Tibial artery (tissue), 4 donors: Measurements from ENCODE around the gene KIF14.

Source experiments
- DNase-seq, 2 donors: peaks; one replicate each; pipeline ENCODE4 v3.0.0-alpha.2; 2019
- H3K27ac ChIP-seq, 2 donors: fragments of 200-600 bp; sonication (generic) in 1 of 2; 1 replicate in 1 of 2; 2 replicates in 1 of 2; pipeline ENCODE4 v1.5.1; 2018 to 2019; ENCODE audit warnings: mild to moderate bottlenecking in 1 of 2
- H3K27me3 ChIP-seq, 2 donors: fragments of 200-600 bp; sonication (generic) in 1 of 2; one replicate each; pipeline versions ENCODE4 v1.5.1 to v1.6.0; 2016 to 2019
- H3K36me3 ChIP-seq, 3 donors: fragments of 200-600 bp; sonication (generic) in 2 of 3; one replicate each; pipeline ENCODE4 v1.5.1; 2016 to 2019; ENCODE audit warnings: mild to moderate bottlenecking in 2 of 3
- H3K4me1 ChIP-seq, 4 donors: fragments of 200-600 bp; sonication (generic) in 2 of 4; 1 replicate in 3 of 4; 2 replicates in 1 of 4; pipeline ENCODE4 v1.5.1; 2016 to 2019
- H3K4me3 ChIP-seq, 2 donors: fragments of 200-600 bp; sonication (generic) in 1 of 2; 1 replicate in 1 of 2; 2 replicates in 1 of 2; pipeline ENCODE4 v1.5.1; 2018 to 2019; ENCODE audit warnings: mild to moderate bottlenecking in 2 of 2
- H3K9me3 ChIP-seq, 3 donors: fragments of 200-600 bp; sonication (generic) in 1 of 3; one replicate each; pipeline ENCODE4 v1.5.1; 2016 to 2019
- intact Hi-C: fragments of 100-400 bp; cut with DNase I; formaldehyde crosslinking; loops from one replicate; pipeline ENCODE4 v1.15.0; 2023; ENCODE audit warnings: low total_unique reads
- TF ChIP-seq, protein P1 (sequence below), 2 experiments: fragments of 200-600 bp in 1 of 2; fragments of 450-650 bp in 1 of 2; IDR thresholded peaks; one replicate each; pipeline ENCODE4 v1.5.1; 2017 to 2019; ENCODE audit warnings: antibody characterized with exemption in 2 of 2, mild to moderate bottlenecking in 1 of 2, moderate library complexity in 1 of 2

The KIF14 gene

DNA sequence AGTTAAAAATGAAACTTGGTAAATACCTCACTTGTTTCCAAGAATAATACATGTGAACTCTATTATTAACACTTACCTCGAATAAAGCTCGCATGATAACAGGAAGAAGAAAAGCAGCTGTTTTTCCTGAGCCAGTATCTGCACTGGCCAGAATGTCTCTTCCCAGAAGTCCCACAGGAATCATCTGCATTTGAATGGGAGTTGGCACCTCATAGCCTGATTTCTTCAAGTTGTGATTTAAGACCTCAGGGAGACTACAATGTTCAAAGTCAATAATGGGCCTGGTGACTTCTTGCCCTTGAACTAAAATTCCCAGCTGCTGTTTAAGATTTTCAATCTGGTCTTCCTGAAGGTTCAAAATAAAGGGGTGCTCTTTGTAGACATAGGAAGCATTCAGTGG, 45.3 kb upstream of the KIF14 start:
- peaks cover 17 to 36% (median 29%) of the 10 kb centered on the region in 3 donors for H3K36me3 ChIP-seq
- H3K4me3 ChIP-seq: no peak overlapping the region
- peak overlapping the region; percentile 41 to 65 for H3K27ac ChIP-seq
- H3K9me3 ChIP-seq: no peaks in the 10 kb centered on the region
- intact Hi-C loops: loop anchor here (2.0 to 5.0 kb wide), 2 partner anchors 73 to 136 kb away; partner anchors contain the start of gene CAMSAP2
- DNase-seq: no peak
- peaks cover 0 to 51% (median 26%) of the 10 kb centered on the region in 4 donors for H3K4me1 ChIP-seq
- TF ChIP-seq, protein P1, sequence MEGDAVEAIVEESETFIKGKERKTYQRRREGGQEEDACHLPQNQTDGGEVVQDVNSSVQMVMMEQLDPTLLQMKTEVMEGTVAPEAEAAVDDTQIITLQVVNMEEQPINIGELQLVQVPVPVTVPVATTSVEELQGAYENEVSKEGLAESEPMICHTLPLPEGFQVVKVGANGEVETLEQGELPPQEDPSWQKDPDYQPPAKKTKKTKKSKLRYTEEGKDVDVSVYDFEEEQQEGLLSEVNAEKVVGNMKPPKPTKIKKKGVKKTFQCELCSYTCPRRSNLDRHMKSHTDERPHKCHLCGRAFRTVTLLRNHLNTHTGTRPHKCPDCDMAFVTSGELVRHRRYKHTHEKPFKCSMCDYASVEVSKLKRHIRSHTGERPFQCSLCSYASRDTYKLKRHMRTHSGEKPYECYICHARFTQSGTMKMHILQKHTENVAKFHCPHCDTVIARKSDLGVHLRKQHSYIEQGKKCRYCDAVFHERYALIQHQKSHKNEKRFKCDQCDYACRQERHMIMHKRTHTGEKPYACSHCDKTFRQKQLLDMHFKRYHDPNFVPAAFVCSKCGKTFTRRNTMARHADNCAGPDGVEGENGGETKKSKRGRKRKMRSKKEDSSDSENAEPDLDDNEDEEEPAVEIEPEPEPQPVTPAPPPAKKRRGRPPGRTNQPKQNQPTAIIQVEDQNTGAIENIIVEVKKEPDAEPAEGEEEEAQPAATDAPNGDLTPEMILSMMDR (IDR thresholded peaks at IDR 0.05): no peak
- no peaks in the 10 kb centered on the region for H3K27me3 ChIP-seq

DNA sequence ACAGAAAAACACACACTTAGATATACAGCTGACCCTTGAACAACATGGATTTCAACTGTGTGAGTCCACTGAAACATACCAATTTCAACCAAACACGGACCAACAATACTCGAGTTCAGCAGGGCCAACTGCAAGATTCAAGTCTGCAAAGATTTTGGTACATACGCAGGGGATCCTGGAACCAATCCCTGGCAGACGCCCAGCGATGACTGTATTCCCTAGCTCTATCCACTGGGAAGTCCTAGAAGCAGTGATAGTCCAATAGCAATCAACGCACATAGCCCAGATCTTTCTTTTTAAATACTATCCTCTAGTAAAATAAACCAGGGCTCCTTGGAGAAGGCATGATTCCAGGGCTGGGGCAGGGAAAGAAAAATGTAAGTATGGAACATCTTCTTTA, 40.2 kb upstream of the KIF14 start:
- H3K27ac ChIP-seq: no peak overlapping the region
- intact Hi-C loops: no loop called here
- H3K4me3 ChIP-seq: no peak overlapping the region
- peaks cover 35 to 74% (median 64%) of the 10 kb centered on the region in 3 donors for H3K36me3 ChIP-seq
- peak in 1 of 2 donors; percentile 34 for DNase-seq
- no peaks in the 10 kb centered on the region for H3K27me3 ChIP-seq
- TF ChIP-seq, protein P1 (IDR thresholded peaks at IDR 0.05): no peak
- peaks cover 0 to 27% (median 8%) of the 10 kb centered on the region in 4 donors for H3K4me1 ChIP-seq
- H3K9me3 ChIP-seq: no peaks in the 10 kb centered on the region

DNA sequence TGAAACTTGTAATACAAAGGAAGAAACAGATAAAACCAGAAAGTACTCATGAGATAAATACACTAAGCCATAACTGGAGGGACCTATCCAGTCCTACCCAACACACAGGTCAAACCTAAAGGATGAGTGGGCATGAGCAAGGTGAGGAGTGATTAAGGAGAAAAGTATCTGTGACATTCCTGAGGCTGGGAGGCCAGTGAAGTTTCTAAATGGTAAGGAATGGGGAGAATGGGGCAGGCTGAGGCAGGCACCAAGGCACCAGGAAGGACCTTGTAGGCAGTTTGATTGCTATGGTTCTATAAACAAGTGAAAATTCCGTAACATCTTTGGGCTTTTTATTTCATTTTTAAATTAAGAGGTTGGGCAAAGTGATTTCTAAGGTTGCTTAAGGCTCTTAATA, 38.7 kb upstream of the KIF14 start:
- DNase-seq: no peak
- no peak overlapping the region for H3K4me3 ChIP-seq
- TF ChIP-seq, protein P1 (IDR thresholded peaks at IDR 0.05): no peak
- no peaks in the 10 kb centered on the region for H3K27me3 ChIP-seq
- no peak overlapping the region for H3K27ac ChIP-seq
- peaks cover 42 to 80% (median 58%) of the 10 kb centered on the region in 3 donors for H3K36me3 ChIP-seq
- intact Hi-C loops: no loop called here
- H3K4me1 ChIP-seq: peaks cover 0 to 13% (median 0%) of the 10 kb centered on the region in 4 donors
- no peaks in the 10 kb centered on the region for H3K9me3 ChIP-seq

DNA sequence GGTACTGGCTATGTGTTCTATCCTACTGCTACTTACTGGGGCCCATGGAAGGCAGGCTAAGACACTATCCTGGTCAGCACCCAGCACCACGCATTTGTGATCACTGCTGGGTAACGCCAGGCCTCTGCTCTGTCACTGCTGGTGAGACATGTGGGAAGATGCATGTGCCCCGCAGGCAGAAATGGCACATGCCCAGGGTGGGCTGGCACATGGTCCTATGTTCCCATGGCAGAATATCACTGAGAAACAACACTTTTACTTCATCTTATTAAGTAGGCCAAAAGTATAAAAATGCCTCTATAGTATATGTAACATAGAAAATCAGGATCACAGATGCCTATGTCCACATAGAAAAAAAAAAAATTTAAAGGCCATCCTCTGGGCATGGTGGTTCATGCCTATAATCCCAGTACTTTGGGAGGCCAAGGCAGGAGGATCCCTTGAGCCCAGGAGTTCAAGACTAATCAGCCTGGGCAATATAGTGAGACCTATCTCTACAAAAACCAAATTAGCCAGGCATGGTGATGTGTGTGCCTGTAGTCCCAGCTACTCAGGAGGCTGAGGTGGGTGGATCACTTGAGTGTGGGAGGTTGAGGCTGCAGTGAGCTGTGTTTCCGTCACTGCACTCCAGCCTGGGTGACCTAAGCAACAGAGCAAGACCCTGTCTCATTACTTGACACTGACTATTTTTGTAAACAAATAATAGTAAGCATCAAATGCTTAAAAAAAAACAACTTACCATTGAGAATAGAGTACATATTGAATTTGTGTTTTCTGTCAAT, 37.7 kb upstream of the KIF14 start:
- H3K4me1 ChIP-seq: peaks cover 0 to 8% (median 0%) of the 10 kb centered on the region in 4 donors
- intact Hi-C loops: no loop called here
- no peak overlapping the region for H3K27ac ChIP-seq
- DNase-seq: no peak
- no peaks in the 10 kb centered on the region for H3K27me3 ChIP-seq
- no peaks in the 10 kb centered on the region for H3K9me3 ChIP-seq
- TF ChIP-seq, protein P1 (IDR thresholded peaks at IDR 0.05): no peak
- peaks cover 48 to 85% (median 49%) of the 10 kb centered on the region in 3 donors for H3K36me3 ChIP-seq
- no peak overlapping the region for H3K4me3 ChIP-seq

DNA sequence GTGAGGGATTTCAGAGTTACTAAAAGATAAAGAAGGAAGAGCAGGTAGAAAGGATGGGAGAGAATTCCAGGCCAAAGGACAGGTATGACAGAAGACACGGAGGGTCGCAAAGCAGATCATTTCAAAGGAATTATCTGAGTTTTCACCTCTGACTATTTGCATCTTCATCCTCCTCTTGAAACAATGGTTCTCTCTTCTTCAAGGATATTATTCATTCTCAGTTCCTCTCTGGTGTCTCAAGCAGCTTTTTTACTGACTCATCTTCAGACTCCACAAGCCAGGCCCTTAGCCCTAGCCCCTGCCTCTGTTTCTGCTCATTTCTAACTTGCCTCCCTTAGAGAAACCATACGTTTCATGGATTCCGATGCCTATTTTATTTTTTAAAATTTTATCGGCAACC, 34.1 kb upstream of the KIF14 start:
- H3K9me3 ChIP-seq: no peaks in the 10 kb centered on the region
- TF ChIP-seq, protein P1 (IDR thresholded peaks at IDR 0.05): no peak
- intact Hi-C loops: no loop called here
- H3K27me3 ChIP-seq: no peaks in the 10 kb centered on the region
- H3K36me3 ChIP-seq: peaks cover 24 to 83% (median 35%) of the 10 kb centered on the region in 3 donors
- no peaks in the 10 kb centered on the region for H3K4me1 ChIP-seq
- no peak overlapping the region for H3K4me3 ChIP-seq
- no peak for DNase-seq
- no peak overlapping the region for H3K27ac ChIP-seq
